AG04449 (cell line): Measurements from ENCODE around the gene BMP8B.
"Not testable (repeated sequence)": the region's sequence is repeated elsewhere in the genome, so short reads cannot be mapped to it uniquely, and the experiment has no call there.

Experiments used
- CTCF ChIA-PET: fragments of 350-600 bp; formaldehyde crosslinking; extraction: SDS; loops from one replicate; lab custom pipeline; 2021; ENCODE audit warnings: antibody characterized with exemption; lab: Yijun Ruan, JAX
- POLR2A ChIA-PET: fragments of 400-600, 350-600 bp; formaldehyde crosslinking; extraction: SDS; loops from one replicate; lab custom pipeline; 2020; ENCODE audit warnings: antibody characterized with exemption, inconsistent platforms; lab: Yijun Ruan, JAX
- DNase-seq: peaks from one replicate; pipeline ENCODE4 v3.0.0-alpha.2; 2010; ENCODE audit warnings: low read depth, low spot score
- H3K4me3 ChIP-seq: 2 replicates; pipeline ENCODE4 v1.5.1; 2011; ENCODE audit warnings: low read depth, mild to moderate bottlenecking, control low read depth, low read length
- CTCF ChIP-seq: IDR thresholded peaks from one replicate; pipeline ENCODE4 v1.5.1; 2011; ENCODE audit warnings: mild to moderate bottlenecking, moderate library complexity, low read length, control low read depth, inconsistent platforms; ENCODE audit not compliant: insufficient read depth; ENCODE audit errors: missing control alignments

Gene BMP8B

GRCh38 chr1:39779821-39780220 is 8.8 kb downstream of the BMP8B start:
- no peak for DNase-seq
- no peak for TF ChIP-seq CTCF
- ChIA-PET POLR2A (no interaction called here), CTCF (interaction anchor here (3.4 kb wide), 1 partner anchor 19 kb away, joined by 18 read pairs; no protein-coding TSS in a partner anchor)
- H3K4me3 ChIP-seq: no peak overlapping the region

GRCh38 chr1:39779137-39779536 is 9.5 kb downstream of the BMP8B start:
- no peak overlapping the region for H3K4me3 ChIP-seq
- TF ChIP-seq CTCF: no peak
- POLR2A ChIA-PET: no interaction called here
- CTCF ChIA-PET: no interaction called here
- no peak for DNase-seq

GRCh38 chr1:39778463-39779099 is 10.1 kb downstream of the BMP8B start:
- POLR2A ChIA-PET, DNase-seq, CTCF ChIA-PET, H3K4me3 ChIP-seq: not testable (repeated sequence)

- DNase-seq, H3K4me3 ChIP-seq, POLR2A ChIA-PET, CTCF ChIA-PET: not testable (repeated sequence)
Measured at GRCh38 chr1:39777896-39778295, 10.8 kb downstream of the BMP8B start.

- no peak overlapping the region for H3K4me3 ChIP-seq
- POLR2A ChIA-PET: no interaction called here
- CTCF ChIA-PET: no interaction called here
- TF ChIP-seq CTCF: no peak
- no peak for DNase-seq
Measured at GRCh38 chr1:39777306-39777705, 11.4 kb downstream of the BMP8B start.

- DNase-seq: no peak
- ChIA-PET POLR2A (no interaction called here), CTCF (no interaction called here)
- TF ChIP-seq CTCF: no peak
- H3K4me3 ChIP-seq: no peak overlapping the region
Measured at GRCh38 chr1:39776886-39777285, 11.8 kb downstream of the BMP8B start.

GRCh38 chr1:39776400-39776713 is 12.3 kb downstream of the BMP8B start:
- CTCF ChIA-PET: no interaction called here
- no peak overlapping the region for H3K4me3 ChIP-seq
- POLR2A ChIA-PET: no interaction called here
- DNase-seq: no peak
- TF ChIP-seq CTCF: no peak

GRCh38 chr1:39775676-39776399 is 12.8 kb downstream of the BMP8B start:
- CTCF ChIA-PET, POLR2A ChIA-PET, DNase-seq, H3K4me3 ChIP-seq: not testable (repeated sequence)

GRCh38 chr1:39775141-39775540 is 13.5 kb downstream of the BMP8B start:
- CTCF ChIA-PET, POLR2A ChIA-PET, DNase-seq, H3K4me3 ChIP-seq: not testable (repeated sequence)

GRCh38 chr1:39773369-39773979 is 15.2 kb downstream of the BMP8B start:
- POLR2A ChIA-PET, CTCF ChIA-PET, H3K4me3 ChIP-seq, DNase-seq: not testable (repeated sequence)
